ENCODE measurements around the gene AURKAIP1.

AURKAIP1 gene

DNA sequence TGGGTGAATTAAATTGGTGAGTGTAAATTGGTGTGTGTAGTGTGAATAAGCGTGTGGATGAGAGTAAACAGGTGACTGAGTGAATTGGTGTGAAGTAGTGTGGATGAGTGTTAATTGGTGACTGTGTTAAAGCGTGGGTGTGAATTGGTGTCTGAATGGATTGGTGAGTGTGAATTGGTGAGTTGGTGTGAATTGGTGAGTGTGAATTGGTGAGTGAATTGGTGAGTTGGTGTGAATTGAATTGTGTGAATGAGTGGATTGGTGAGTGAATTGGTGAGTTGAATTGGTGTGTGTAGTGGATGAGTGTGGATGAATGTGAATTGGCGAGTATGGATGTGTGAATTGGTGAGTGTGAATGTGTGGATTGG lies 8.3 kb downstream of the AURKAIP1 start:
- Histone ChIP-seq H3K27me3 (ENCODE audit: control insufficient read depth, insufficient read depth, low read length) (no peaks in the 10 kb centered on the region), H3K9ac (ENCODE audit: low read depth, low read length) (no peak overlapping the region), H3K4me3 (ENCODE audit: low read length) (no peak overlapping the region), H3K9me3 (replicated peaks; ENCODE audit: low read length) (no peaks in the 10 kb centered on the region), H3K4me2 (ENCODE audit: low read length) (no peak overlapping the region), H3K4me1 (ENCODE audit: control insufficient read depth, insufficient read depth, low read length) (peaks cover 13% of the 10 kb centered on the region), H3K36me3 (ENCODE audit: insufficient read depth, low read length) (no peaks in the 10 kb centered on the region)

DNA sequence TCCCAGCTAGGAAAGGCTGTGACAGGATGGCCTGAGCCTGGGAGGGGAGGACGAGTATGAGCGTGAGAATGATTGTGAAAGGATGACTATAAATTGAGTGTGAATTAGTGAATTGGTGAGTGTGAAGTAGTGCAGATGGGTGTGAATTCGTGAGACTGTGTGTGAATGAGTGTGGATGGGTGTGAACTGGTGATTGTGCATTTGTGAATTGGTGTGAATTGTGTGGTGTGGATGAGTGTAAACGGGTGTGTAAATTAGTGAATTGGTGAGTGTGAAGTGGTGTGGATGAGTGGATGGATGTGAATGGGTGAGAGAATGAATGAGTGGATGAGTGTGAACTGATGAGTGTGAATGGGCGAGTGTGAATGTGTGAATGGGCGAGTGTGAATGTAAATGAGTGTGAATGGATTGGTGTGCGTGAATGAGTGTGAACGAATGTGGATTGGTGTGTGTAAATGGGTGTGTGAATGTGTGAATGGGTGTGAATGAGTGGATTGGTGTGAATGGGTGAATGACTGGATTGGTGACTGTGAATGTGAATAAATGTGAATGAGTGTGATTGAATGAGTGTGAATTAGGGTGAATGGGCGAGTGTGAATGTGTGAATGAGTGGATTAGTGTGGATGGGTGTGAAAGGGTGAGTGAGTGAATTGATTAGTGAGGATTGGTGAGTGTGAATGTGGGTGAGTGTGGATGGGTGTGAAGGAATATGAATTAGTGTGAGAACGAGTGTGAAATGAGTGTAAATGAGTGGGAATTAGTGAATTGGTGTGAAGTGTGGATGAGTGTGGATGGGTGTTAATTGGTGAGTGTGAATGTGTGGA lies 8.9 kb downstream of the AURKAIP1 start:
- Histone ChIP-seq H3K9ac (ENCODE audit: low read depth, low read length) (no peak overlapping the region), H3K9me3 (replicated peaks; ENCODE audit: low read length) (no peaks in the 10 kb centered on the region), H3K27me3 (ENCODE audit: control insufficient read depth, insufficient read depth, low read length) (no peaks in the 10 kb centered on the region), H3K4me2 (ENCODE audit: low read length) (no peak overlapping the region), H3K36me3 (ENCODE audit: insufficient read depth, low read length) (no peaks in the 10 kb centered on the region), H3K4me1 (ENCODE audit: control insufficient read depth, insufficient read depth, low read length) (peaks cover 13% of the 10 kb centered on the region), H3K4me3 (ENCODE audit: low read length) (no peak overlapping the region)

DNA sequence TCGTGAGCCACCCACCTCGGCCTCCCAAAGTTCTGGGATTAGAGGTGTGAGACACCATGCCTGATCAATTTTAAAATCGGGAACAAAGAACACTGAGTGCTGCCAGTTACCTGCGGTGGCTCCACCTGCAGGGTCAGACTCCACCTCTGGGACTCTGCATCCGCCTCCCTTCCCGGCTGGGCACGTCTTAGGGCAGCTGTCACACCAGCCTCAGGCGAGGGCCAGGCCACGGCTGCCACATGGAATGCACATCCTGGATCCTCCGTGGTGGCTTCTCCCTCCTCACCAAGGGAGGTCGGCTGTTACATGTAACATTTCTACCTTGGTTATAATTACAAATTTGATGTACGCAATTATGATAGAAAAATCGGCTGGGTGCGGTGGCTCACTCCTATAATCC lies 10.7 kb downstream of the AURKAIP1 start:
- no peaks in the 10 kb centered on the region for H3K36me3 ChIP-seq (ENCODE audit: insufficient read depth, low read length)
- peaks cover 32% of the 10 kb centered on the region for H3K4me1 ChIP-seq (ENCODE audit: control insufficient read depth, insufficient read depth, low read length)
- H3K9me3 ChIP-seq (replicated peaks; ENCODE audit: low read length) = no peaks in the 10 kb centered on the region
- no peak overlapping the region for H3K4me3 ChIP-seq (ENCODE audit: low read length)
- no peaks in the 10 kb centered on the region for H3K27me3 ChIP-seq (ENCODE audit: control insufficient read depth, insufficient read depth, low read length)
- no peak overlapping the region for H3K4me2 ChIP-seq (ENCODE audit: low read length)
- H3K9ac ChIP-seq (ENCODE audit: low read depth, low read length) = no peak overlapping the region

DNA sequence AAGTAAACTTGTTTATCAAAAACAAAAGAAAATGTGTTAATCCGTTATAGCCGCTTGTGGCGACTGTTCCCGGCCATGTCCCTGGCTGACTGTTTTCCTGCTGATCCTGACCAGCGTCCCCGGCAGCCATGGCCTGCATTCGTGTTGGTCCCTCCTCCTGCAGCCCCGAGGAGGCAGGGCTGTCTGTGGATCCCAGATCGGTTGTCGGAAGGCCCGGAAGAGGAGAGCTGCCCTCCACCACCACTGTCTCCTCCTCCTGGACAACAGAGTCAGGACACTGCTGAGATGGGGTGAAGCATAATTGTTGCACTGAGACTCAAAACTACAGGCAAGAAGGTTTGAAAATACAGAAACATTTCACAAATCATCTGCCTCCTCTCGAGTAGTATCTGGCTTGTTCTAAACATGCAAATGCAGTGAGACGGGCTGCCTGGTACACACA lies 13.0 kb downstream of the AURKAIP1 start:
- Histone ChIP-seq H3K4me1 (ENCODE audit: control insufficient read depth, insufficient read depth, low read length) (peaks cover 40% of the 10 kb centered on the region), H3K36me3 (ENCODE audit: insufficient read depth, low read length) (no peaks in the 10 kb centered on the region), H3K9me3 (replicated peaks; ENCODE audit: low read length) (no peaks in the 10 kb centered on the region), H3K27me3 (ENCODE audit: control insufficient read depth, insufficient read depth, low read length) (no peaks in the 10 kb centered on the region), H3K9ac (ENCODE audit: low read depth, low read length) (peak overlapping the region; percentile 86), H3K4me3 (ENCODE audit: low read length) (peak overlapping the region; percentile 56), H3K4me2 (ENCODE audit: low read length) (peak overlapping the region; percentile 79)

DNA sequence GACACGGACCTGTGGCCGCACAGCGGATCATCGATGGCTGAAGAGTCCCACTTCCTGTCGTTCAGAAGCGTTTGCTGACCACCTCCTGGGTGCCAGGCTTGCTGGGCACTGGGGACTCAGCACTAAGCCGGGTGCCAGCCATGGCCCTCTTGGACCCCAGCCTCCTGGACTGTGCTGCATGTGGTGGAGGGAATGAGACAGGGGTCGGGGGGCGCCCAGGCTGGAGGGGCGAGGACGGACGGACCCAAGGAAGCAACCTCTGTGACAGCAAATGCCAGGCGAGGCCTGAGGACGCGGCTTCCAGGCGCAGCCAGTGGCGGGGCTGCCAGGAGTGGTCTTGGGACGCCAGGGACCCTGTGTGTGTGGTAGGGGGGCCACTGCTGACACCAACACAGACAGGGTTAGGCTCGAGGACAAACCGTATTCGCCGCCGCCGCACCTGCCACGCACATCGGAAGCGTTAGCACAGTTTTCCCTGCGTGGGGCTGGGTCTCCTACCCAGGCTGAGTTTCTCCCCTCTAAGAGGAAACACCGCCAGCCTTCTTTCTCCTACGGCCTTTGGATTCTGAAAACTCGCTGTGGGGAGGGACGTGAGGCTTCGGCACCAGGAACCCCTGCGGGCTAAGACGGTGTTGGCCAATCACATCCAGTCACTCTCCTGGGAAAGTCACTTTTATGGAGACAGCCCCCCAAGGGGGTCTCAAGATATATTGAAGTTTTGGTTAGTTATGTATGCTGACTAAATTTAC lies 13.6 kb downstream of the AURKAIP1 start:
- peak overlapping the region; percentile 56 for H3K4me3 ChIP-seq (ENCODE audit: low read length)
- H3K27me3 ChIP-seq (ENCODE audit: control insufficient read depth, insufficient read depth, low read length) = no peaks in the 10 kb centered on the region
- peaks cover 40% of the 10 kb centered on the region for H3K4me1 ChIP-seq (ENCODE audit: control insufficient read depth, insufficient read depth, low read length)
- no peaks in the 10 kb centered on the region for H3K9me3 ChIP-seq (replicated peaks; ENCODE audit: low read length)
- H3K36me3 ChIP-seq (ENCODE audit: insufficient read depth, low read length) = peaks cover 3% of the 10 kb centered on the region
- peak overlapping the region; percentile 79 for H3K4me2 ChIP-seq (ENCODE audit: low read length)
- H3K9ac ChIP-seq (ENCODE audit: low read depth, low read length) = peak overlapping the region; percentile 86

- Histone ChIP-seq H3K4me1 (ENCODE audit: control insufficient read depth, insufficient read depth, low read length) (peaks cover 40% of the 10 kb centered on the region), H3K4me2 (ENCODE audit: low read length) (peak overlapping the region; percentile 79), H3K27me3 (ENCODE audit: control insufficient read depth, insufficient read depth, low read length) (no peaks in the 10 kb centered on the region), H3K36me3 (ENCODE audit: insufficient read depth, low read length) (peaks cover 3% of the 10 kb centered on the region), H3K9me3 (replicated peaks; ENCODE audit: low read length) (no peaks in the 10 kb centered on the region), H3K4me3 (ENCODE audit: low read length) (peak overlapping the region; percentile 84), H3K9ac (ENCODE audit: low read depth, low read length) (peak overlapping the region; percentile 95)
Observed at GRCh38 chr1:1360506-1361169, 14.4 kb downstream of the AURKAIP1 start.

DNA sequence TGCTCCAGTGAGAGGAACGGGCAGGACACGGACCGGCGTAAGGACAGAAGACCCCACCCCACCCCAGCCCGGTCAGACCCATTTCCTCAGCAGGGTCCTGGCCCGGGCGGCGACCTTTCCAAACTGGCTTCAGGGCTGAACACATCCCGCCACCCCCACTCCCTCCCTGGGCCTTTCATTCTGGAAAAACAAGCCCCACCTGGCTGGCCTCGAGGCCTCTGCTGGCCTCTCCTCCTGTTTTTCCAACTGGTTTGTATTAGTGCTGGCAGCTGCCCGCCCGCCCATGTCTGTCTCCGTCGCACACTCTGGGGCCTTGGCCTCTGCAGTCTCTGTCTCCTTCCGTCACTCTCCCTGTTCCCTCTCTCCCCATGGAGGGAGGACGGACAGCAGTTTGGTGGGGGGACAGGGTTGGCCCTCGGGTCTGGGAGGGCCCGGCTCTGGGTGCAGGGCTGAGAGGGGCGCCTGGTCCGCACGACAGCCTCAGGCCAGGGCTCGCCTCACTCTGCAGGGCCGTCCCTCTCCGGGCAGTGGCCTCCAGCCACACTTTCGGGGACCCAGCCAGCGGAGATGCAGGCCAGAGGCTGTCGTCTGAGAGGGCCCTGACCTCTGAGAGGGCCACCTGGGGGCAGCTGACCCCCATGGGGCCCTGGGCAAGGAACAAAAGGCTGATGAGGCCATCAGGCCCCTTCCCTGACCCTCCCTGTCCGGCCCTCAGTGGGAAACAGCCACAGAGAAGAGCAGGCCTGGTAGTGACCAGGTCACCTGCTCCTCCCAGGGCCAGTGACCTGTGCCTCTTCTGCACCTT lies 15.1 kb downstream of the AURKAIP1 start:
- Histone ChIP-seq H3K9me3 (replicated peaks; ENCODE audit: low read length) (no peaks in the 10 kb centered on the region), H3K4me1 (ENCODE audit: control insufficient read depth, insufficient read depth, low read length) (peaks cover 41% of the 10 kb centered on the region), H3K4me2 (ENCODE audit: low read length) (peak overlapping the region; percentile 79), H3K4me3 (ENCODE audit: low read length) (peak overlapping the region; percentile 84), H3K36me3 (ENCODE audit: insufficient read depth, low read length) (peaks cover 3% of the 10 kb centered on the region), H3K9ac (ENCODE audit: low read depth, low read length) (peak overlapping the region; percentile 95), H3K27me3 (ENCODE audit: control insufficient read depth, insufficient read depth, low read length) (no peaks in the 10 kb centered on the region)

- peak overlapping the region; percentile 84 for H3K4me3 ChIP-seq (ENCODE audit: low read length)
- H3K36me3 ChIP-seq (ENCODE audit: insufficient read depth, low read length) = peaks cover 9% of the 10 kb centered on the region
- no peaks in the 10 kb centered on the region for H3K9me3 ChIP-seq (replicated peaks; ENCODE audit: low read length)
- H3K4me2 ChIP-seq (ENCODE audit: low read length) = peak overlapping the region; percentile 79
- H3K4me1 ChIP-seq (ENCODE audit: control insufficient read depth, insufficient read depth, low read length) = peaks cover 47% of the 10 kb centered on the region
- H3K9ac ChIP-seq (ENCODE audit: low read depth, low read length) = peak overlapping the region; percentile 95
- H3K27me3 ChIP-seq (ENCODE audit: control insufficient read depth, insufficient read depth, low read length) = no peaks in the 10 kb centered on the region
Observed at GRCh38 chr1:1359308-1359663, 15.7 kb downstream of the AURKAIP1 start.

GRCh38 chr1:1358433-1359271 lies 16.4 kb downstream of the AURKAIP1 start, which contains the start of gene MXRA8:
Gene MXRA8 (minus strand): TSS chr1:1358555. CDS start chr1:1358504, 51 bp downstream.
- Histone ChIP-seq H3K27me3 (ENCODE audit: control insufficient read depth, insufficient read depth, low read length) (no peaks in the 10 kb centered on the region), H3K4me3 (ENCODE audit: low read length) (peak within 1 kb of the TSS; percentile 84), H3K4me1 (ENCODE audit: control insufficient read depth, insufficient read depth, low read length) (peaks cover 53% of the 10 kb centered on the region)

GRCh38 chr1:1357871-1358432 lies 17.1 kb downstream of the AURKAIP1 start:
- Histone ChIP-seq H3K27me3 (ENCODE audit: control insufficient read depth, insufficient read depth, low read length) (no peaks in the 10 kb centered on the region), H3K4me2 (ENCODE audit: low read length) (peak overlapping the region; percentile 79), H3K4me1 (ENCODE audit: control insufficient read depth, insufficient read depth, low read length) (peaks cover 60% of the 10 kb centered on the region), H3K9ac (ENCODE audit: low read depth, low read length) (peak overlapping the region; percentile 95), H3K9me3 (replicated peaks; ENCODE audit: low read length) (no peaks in the 10 kb centered on the region), H3K36me3 (ENCODE audit: insufficient read depth, low read length) (peaks cover 23% of the 10 kb centered on the region), H3K4me3 (ENCODE audit: low read length) (peak overlapping the region; percentile 84)

More at GRCh38 chr1:1358433-1359271, 16.4 kb downstream of the AURKAIP1 start, which contains the start of gene MXRA8:
- H3K9me3 ChIP-seq (replicated peaks; ENCODE audit: low read length) = no peaks in the 10 kb centered on the region
- H3K9ac ChIP-seq (ENCODE audit: low read depth, low read length) = peak within 1 kb of the TSS; percentile 95
- H3K36me3 ChIP-seq (ENCODE audit: insufficient read depth, low read length) = peaks cover 16% of the 10 kb centered on the region
- H3K4me2 ChIP-seq (ENCODE audit: low read length) = peak within 1 kb of the TSS; percentile 79

All from skeletal muscle satellite cell (primary cell).